DND-41 (cell line): ENCODE data around the gene TPO.

Experiments
- EZH2 ChIP-seq: IDR thresholded peaks from 3 replicates; pipeline ENCODE4 v1.6.1; 2012; ENCODE audit warnings: borderline replicate concordance, low read depth, mild to moderate bottlenecking, moderate library complexity, low read length, inconsistent platforms; ENCODE audit not compliant: severe bottlenecking
- TF ChIP-seq, protein P1 (sequence below): IDR thresholded peaks from 2 replicates; pipeline ENCODE4 v1.5.1; 2012; ENCODE audit warnings: borderline replicate concordance, low read length, moderate library complexity, mild to moderate bottlenecking; ENCODE audit not compliant: poor library complexity, severe bottlenecking; ENCODE audit errors: extremely low read depth

DNA sequence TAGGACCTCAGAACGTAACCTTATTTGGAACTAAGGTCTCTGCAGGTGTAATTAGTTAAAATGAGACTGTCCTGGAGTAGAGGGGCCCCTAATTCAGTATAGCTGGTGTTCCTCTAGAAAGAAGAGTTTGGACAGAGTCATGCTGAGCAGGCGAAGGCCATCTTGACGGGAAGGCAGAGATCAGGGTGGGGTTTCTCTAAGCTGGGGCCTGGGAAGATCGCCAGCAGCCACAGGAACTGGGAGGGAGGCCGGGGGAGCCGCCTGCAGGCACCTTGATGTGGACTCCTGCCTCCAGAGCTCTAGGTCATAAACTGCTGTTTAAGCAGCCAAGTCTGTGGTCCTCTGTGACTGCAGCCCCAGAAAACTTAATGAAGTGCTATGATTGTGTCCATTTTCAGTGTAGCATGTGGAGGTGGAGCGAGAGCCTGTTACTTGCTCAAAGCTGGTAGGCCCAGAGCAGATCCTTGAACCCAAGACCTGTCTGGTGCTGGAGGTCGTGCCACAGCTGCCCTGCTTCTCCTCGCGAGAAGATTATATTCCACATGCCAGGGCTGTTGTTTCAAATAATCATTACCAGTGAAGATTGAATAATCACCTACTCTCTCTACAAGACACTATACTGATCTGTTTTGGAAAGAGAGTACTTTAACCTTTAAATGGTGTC, 105.7 kb downstream of the TPO start:
- TF ChIP-seq, protein P1, sequence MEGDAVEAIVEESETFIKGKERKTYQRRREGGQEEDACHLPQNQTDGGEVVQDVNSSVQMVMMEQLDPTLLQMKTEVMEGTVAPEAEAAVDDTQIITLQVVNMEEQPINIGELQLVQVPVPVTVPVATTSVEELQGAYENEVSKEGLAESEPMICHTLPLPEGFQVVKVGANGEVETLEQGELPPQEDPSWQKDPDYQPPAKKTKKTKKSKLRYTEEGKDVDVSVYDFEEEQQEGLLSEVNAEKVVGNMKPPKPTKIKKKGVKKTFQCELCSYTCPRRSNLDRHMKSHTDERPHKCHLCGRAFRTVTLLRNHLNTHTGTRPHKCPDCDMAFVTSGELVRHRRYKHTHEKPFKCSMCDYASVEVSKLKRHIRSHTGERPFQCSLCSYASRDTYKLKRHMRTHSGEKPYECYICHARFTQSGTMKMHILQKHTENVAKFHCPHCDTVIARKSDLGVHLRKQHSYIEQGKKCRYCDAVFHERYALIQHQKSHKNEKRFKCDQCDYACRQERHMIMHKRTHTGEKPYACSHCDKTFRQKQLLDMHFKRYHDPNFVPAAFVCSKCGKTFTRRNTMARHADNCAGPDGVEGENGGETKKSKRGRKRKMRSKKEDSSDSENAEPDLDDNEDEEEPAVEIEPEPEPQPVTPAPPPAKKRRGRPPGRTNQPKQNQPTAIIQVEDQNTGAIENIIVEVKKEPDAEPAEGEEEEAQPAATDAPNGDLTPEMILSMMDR = peak; percentile 22
- TF ChIP-seq EZH2 = no peak
